ENCODE measurements around the gene NUDT19.
A peak's percentile ranks its signal among the peaks of the same experiment; 100 is the strongest.
"Not testable (repeated sequence)": the region's sequence is repeated elsewhere in the genome, so short reads cannot be mapped to it uniquely, and the experiment has no call there.

NUDT19 gene

DNA sequence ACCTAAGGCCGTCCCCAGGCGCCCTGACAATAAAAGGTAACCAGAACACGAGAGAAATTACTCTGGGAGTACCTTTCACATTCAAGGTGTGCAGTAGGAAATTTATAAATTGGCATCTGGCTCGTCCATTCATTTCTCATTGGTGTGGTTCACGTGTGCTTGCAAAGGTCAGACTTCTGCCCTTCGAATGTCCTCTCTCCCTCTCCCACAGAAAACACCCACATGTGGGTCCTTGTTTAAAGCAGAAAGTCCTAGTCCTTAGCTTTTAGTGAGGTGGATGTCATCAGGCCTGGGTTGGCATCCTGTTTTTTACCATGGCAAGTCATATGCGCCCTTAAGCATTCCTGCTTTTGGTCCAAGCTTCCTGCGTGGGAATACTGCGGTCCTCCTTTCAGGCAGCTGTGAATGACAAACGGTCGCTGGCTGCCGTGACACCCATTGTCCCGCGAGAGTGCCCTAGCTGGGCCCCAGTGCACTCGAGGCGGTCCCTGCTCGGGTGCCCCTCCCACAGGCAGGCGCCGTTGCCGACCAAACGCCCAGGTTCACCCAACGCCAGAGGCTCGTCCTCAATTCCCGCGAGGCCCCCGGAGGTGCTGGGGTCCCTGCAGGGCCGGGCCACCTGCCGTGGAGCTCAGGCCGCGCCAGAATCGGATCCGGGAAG, at the start of gene NUDT19:
TSS of gene NUDT19 (plus strand) at position 531 of the 661 bp plus-strand sequence. CDS start 140 bp downstream, outside the sequence.
- DNase-seq (ENCODE audit: low read depth): peak; percentile 51

DNA sequence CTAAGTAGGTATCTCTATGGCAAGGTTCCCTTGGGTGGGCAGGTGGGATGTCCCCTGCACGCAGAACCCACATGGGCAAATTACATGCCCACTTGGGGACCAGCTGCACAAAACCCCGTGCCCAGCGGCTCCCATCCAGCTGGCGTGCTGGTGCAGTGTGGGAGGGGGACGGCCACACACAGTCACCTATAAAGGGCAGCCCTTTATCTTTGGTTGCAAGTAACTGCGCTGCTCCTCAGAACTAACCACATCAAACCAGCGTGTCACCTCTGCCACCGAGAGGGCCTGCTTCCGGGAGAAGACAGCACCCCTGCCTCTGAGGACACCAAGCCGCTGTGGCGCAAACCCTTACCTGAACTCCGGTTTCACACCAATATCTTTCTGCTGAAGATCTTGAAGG, 48.9 kb upstream of the NUDT19 start:
- peak; percentile 10 for DNase-seq (ENCODE audit: low read depth)

DNA sequence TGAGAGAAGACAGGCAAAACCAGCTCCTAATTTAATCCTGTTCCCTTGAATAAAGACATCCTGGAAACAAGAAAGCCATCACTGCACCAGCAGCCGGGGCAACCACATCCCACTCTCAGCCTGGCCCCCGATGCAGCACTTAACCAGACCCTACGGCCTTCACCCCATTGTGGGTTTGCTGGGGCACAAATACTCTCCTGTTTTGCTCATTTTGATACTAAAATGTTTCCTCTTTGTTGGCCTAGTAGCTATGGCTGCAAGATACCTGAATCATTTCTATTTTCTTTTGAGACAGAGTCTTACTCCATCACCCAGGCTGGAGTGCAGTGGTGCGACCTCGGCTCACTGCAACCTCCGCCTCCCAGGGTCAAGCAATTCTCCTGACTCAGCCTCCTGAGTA, 45.1 kb upstream of the NUDT19 start:
- DNase-seq (ENCODE audit: low read depth): no peak

DNA sequence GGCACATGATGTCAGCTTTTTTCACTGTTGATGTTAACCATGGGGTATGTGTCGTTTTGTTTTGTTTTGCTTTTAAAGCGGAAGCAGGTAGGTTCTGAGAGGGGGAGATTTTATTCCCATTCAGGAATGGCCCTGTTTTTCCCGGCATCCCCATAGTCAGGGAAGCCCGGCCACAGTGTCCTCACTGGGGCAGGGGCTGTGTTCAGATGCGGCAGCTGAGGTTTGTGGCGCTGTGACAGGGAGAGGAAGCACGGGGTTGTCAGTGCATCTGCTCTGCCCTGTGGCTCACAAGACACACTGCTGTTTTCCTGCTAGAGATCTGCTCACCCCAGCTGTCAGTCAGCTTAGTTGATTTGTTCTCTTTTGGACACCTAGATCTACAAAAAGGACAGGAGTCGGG, 44.3 kb upstream of the NUDT19 start:
- DNase-seq (ENCODE audit: low read depth): no peak

DNA sequence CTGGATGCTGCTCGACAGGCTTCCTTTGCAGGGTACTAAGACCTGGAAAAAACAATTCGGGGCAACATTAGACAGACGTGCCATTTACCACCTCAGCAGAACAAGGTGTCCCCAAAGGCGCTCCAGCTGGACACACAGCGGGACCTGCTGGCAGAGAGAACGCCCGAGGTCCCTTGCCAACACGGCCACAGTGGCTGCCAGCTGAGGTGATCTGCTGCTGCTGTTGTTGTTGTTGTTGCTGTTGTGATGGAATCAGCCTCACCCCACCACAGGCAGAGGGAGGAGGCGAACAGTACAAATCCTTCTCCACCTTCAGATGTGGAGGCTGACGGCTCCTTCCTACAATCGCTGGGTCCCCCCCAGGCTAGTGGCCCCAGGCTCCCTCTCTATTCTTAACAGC, 41.9 kb upstream of the NUDT19 start:
- no peak for DNase-seq (ENCODE audit: low read depth)

DNA sequence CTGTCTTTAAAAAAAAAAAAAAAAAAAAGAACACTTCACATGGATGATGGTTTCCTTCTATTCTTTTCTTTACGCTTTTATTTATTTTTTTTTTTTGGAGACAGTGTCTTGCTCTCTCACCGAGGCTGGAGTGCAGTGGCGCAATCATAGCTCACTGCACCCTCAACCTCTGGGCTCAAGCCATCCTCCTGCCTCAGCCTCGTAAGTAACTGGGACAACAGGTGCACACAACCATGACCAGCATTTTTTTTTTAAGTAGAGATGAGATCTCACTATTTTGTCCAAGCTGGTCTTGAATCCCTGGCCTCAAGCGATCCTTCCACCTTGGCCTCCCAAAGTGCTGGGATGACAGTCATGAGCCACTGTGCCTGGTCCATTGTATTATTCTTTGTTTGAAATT, 41.0 kb upstream of the NUDT19 start:
- DNase-seq (ENCODE audit: low read depth): no peak

DNA sequence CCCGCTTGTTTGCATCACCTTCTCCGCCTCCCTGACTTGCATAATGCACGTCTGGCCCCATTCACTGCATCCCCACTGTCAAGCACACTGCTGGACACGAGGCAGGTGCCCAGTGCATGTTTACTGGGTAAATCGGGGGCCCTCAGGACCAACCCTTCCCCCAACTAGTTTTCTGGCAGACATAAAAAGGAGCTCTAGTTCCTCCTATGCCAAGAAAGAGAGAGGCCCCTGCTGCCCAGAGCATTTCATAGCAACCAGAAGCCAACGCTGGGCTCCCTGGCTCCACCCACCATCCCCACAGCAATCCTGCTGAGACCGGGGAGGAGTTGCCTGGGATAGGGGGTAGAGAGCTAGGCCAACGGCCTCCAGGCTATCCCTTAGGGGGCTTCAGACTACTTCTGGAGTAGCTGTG, 39.9 kb upstream of the NUDT19 start:
- DNase-seq (ENCODE audit: low read depth): no peak

DNA sequence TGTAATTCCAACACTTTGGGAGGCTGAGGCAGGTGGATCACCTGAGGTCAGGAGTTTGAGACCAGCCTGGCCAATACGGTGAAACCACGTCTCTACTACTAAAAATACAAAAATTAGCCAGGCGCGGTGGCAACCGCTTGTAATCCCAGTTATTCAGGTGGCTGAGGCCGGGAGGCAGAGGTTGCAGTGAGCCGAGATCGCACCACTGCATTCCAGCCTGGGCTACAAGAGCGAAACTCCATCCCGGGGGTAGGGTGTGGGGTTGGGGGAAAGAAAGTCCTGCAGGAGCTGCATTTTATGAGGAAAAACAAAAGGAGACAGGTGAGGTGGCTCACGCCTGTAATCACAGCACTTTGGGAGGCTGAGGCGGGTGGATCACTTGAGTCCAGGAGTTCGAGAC, 39.3 kb upstream of the NUDT19 start:
- not testable (repeated sequence) for DNase-seq (ENCODE audit: low read depth)

DNA sequence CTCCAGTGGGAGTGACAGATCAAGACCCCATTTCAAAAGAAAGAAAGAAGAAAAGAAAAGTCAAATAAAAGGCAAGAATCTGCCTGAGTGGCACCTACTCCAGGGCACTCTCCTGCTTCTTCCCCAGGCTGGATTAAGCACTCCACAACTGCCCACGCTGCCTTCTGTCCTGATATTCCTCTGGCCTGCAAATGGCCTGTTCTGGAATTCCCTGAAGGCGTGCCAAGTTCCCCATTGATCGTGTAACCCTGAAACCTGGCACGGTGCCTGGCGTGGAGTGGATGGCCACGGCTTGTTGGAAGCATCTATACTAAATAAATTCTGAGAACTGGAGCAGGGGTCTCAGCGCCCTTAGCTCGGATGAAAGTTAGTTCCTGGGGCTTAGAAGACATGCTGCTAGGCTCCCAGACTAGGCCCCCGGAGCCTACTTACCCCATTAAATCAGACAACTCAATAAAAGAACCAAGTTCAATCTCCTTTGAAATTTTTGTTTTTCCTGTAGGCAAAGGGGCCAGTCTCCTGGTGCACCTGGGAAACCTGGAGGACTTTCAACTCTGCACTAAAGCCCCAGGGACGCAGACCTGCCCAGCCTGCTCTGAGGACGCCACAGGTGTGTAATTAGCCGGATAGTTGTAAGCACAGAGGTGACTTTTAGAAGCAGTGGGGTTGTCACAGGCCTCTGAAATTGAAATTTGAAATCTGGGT, 38.6 kb upstream of the NUDT19 start:
- no peak for DNase-seq (ENCODE audit: low read depth)

DNA sequence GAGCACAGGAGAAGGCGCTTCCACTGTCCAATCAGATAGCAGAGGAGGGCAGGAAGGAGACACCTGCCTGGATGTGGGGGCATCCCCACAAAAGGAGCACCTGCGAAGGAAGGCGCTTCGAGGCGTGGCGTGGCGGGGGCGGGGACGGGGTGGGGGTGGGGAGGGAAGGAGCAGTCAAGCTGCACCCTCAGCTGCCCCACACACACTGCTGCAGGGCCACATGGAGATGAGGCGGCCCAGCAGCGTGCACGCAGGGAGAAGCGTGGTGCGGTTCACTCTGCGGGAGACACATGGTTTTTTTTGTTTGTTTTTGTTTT, 38.1 kb upstream of the NUDT19 start:
- DNase-seq (ENCODE audit: low read depth): no peak

DNA sequence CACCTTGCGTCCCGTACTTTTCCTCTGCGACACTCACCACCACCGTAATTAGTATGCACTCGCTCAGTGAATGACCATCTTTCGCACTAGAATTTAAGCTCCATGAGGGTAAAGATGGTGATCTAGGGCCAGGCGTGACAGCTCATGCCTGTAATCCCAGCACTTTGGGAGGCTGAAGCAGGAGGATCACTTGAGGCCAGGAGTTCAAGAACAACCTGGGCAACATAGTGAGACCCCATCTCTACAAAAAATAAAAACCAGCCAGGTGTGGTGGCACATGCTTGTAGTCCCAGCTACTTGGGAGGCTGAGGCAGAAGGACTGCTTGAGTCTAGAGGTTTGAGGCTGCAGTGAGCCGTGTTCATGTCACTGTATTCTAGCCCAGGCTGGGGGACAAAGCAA, 35.2 kb upstream of the NUDT19 start:
- DNase-seq (ENCODE audit: low read depth): not testable (repeated sequence)

DNA sequence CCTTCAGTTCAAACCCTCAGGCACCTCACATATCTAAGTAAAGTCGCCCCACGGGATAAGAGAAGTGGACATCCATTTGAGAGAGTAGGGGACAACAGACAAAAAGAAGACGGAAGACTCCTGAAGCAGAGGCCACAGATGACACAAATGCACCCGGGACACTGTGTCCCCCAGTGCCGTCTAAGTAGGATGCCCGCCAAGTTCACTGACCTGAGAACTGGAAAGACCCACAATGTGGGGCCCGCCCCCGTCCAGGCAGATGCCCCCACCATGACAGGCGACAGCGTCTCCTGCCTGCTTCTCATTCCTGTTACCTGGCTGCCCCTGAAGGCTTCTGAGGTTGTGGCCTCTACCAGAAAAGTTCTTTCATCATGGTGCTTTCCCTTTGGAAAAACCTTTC, 33.5 kb upstream of the NUDT19 start:
- no peak for DNase-seq (ENCODE audit: low read depth)

DNA sequence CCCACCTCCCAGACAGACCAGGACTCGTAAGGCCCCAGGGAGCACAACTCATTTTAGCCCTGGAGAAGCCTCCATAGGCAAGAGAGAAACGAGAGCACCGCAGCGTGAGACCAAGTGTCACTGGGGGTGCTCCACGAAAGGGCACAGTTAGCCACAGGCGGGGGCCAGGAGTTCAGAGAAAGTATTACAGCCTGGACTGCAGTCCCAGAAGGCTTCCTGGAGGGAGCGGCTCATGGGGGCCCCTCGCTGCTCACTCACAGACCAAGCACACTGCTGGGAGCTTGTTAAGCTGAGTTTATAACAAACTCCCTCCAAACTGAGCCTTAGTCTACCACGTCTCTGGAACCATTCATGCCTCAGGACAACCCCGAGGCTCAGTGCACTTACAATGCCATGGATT, 33.1 kb upstream of the NUDT19 start:
- DNase-seq (ENCODE audit: low read depth): no peak

DNA sequence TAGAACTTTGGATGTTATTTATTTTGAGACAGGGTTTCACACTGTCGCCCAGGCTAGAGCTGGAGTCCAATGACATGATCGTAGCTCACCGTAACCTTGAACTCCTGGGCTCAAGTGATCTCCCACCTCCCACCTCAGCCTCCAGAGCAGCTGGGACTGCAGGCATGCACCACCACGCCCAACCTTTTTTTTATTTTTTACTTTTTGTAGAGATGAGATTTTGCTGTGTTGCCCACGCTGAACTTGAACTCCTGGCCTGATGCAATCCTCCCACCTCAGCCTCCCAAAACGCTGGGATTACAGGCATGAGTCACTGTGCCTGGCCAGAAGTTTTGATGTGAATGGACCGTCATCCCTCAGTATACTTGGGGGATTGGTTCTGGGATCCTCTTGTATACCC, 30.3 kb upstream of the NUDT19 start:
- DNase-seq (ENCODE audit: low read depth): no peak

DNA sequence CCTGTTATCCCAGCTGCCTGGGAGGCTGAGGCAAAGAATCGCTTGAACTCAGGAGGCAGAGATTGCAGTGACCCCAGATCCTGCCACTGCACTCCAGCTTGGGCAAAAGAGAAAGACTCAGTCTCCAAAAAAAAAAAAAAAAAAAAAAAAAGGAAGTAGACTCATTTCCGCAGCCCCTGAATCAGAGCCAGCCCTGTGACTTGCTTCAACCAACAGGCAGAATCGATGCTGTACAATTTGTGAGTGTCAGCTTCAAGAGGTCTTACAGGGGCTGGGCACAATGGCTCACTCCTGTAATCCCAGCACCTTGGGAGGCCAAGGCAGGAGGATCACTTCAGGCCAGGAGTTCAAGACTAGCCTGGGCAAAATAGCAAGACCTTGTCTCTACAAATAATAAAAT, 29.4 kb upstream of the NUDT19 start:
- DNase-seq (ENCODE audit: low read depth): no peak

DNA sequence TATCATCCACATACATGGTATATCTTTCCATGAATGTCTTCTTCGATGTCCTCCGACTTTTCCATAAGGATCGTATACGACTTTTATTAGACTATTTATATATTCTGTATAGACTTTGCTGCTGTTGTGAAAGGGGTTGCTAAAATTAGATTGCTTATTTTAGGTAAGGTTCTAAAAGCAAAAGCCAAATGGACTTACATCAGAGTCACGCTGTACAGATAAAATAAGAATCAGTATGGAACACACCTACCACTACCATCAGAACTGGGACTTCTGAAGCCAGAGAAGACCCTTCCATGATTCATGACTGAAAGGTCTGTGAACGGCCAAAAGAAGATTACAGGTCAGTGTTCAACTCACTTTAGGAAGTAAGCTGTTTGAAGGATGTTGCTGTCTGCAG, 25.5 kb upstream of the NUDT19 start:
- DNase-seq (ENCODE audit: low read depth): no peak

DNA sequence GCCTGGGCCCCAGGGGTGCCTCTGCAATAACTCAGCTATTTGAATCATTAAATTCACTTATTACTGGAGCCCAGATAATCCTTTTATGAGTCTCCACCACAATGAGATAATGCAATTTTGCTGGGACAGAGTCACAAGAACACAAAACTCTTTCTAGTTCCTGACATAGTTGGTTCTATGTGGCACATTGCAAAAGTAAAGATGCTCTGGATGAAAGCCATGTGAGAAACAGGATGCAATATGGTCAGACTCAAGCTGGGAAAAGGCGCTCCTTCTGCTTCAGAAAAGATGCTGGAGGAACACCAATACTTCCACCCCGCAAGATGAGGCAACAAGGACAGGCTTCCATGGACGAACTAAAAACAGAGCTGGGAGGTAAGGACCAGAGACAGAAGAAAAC, 22.3 kb upstream of the NUDT19 start:
- DNase-seq (ENCODE audit: low read depth): no peak

DNA sequence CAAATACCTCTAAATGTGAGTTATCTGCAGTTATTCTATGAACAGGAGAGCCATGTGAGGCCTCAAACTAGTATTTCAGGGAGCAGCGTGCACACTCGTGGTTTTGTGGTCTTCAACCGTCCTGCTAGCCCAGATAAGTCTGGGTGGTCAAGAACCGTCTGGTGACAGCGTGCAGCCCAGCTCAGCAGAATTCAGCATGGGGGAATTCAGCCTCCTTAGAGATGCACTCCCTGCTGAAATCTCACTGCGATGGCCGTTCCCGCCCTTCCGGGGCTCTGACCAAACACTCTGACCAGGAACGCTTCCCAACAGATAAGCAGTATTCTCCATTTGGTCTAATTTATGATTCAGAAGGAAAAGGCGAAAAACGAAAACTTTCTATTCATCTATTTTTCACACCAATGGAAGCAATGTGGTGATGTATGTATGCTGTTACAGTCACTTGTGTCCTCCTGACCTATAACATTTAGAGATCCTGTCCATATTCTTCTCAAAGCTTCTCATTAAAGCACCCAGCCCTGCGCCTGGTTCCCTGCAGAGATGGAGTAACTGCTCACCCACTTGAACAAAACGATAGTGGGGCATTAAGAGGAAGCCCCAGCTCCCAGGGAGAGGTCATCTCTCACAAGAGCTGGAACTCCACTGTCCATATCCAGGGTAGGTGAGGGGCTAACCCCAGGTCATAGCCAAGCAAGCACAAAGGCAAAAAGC, 19.6 kb upstream of the NUDT19 start:
- DNase-seq (ENCODE audit: low read depth): no peak

DNA sequence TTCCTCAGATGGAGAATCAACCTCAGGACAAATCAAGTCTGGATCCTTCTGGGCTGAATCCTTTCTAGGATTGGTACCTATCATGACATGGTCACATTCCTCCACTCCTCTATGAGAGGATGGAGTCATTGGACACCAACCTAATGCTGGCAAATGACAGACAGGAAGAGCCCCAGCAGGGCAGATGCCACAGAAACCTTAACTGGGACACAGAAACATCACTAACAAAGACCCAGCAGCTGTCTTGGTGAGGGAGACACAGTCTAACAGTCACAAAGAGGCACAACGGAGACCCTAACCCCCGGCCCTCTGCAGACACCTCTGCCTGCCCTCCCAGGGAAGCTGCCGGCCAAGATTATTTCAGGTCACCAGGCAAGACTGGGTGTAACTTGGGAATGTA, 18.8 kb upstream of the NUDT19 start:
- no peak for DNase-seq (ENCODE audit: low read depth)

DNA sequence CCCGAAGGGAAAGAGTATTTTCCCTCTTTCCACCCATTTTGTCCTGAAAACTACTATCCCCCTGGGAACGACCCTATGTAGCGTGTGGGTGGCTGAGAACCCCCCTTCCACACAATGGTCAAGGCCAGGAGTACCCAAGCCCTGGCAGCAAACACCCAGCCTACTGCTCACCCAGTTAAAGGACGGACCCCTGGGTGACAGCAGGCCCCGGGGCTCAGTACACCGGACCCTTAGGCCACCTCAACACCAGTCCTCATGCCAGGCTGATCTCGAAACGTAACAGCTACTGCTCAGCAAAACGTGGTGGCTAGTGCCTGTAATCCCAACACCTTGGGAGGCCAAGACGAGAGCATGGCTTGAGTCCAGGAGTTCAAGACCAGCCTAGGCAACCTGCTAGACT, 18.0 kb upstream of the NUDT19 start:
- DNase-seq (ENCODE audit: low read depth): no peak

DNA sequence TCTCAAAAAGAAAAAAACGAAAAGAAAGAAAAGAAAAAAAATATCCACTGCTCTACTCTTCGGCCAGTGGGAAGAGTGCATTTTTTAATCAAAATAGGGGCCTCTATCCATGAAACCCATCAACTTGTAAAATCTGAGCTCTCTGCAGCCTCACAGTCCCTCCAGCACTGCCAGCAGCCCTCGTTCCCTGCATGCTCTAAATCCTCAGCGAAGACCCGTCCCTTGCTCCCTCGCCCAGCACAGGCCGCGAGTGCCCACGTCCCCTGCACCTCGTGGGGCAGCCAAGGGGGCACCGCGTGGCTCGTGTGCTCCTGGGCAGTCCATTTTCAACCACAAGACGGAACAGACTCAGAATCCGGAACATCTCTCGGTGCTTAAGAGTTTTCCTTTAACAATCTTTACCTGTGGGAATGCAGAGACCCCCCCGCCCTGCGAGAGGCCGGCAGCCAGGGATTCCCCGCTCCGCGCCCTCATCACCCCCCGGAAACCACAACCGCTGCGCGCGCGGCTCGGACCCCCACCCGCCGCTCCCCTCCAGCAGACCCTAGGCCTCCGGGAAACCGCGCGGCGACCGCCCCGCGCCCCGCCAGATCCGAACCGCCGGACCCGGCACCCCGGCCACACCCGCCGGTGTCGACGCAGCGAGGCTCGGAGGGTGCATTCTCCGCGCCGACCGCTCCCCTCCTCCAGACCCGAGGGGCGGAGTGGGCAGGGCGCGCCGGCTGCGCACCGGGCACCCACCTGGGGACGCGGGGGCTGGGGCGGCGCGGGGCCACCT, 17.3 kb upstream of the NUDT19 start:
- no peak for DNase-seq (ENCODE audit: low read depth)

DNA sequence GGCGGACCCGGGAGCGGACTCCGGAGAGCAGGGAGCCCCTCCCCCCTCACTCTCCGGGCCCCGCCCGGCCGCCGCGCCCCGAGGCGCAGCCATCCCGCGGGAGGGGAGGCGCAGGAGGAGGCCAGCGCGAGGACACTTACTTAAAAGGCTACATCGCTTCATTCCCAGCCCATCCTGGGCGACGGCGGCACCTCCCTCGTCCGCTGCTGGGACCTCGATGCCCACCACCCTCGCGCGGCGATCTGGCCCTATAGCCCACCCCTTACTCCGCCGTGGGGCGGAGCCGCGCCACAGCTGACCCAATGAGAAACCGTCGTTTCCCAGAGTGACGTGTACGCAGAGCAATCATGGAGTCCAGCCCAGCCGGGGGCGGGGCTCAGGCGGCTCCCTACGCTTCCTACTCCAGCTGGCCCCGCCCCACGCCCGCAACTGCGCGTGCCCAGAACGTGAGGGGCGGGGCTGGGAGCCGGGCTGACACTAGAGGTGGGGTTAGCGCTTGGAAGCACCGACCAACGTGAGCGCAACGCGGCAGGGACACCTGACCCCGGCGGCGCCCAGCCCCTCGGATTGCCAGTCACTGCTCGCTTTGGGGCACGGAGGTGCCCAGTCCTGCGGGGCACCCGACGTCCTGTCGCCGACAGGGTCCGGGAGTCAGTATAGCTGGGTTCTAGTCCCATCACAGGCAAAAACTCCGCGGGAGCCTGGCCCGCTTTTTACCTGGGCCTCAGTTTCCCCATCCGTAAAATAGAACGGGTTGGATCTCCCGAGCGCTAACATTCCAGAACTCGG, 16.5 kb upstream of the NUDT19 start, which contains the start of gene ANKRD27:
TSS of gene ANKRD27 (minus strand) at position 250 of the 789 bp plus-strand sequence. CDS start 16,165 bp downstream, outside the sequence.
- DNase-seq (ENCODE audit: low read depth): peak; percentile 96

All from stimulated activated CD8-positive, alpha-beta memory T cell treated with anti-CD3 and anti-CD28 coated beads, Interleukin-15, amount 100 ng/mL, for 24 hours (primary cell).